GM12872 (cell line): ENCODE measurements around the gene DMD.

Experiments used
- TF ChIP-seq, protein P1 (sequence below): IDR thresholded peaks from 3 replicates; pipeline ENCODE4 v1.5.1; 2011; ENCODE audit warnings: low read depth, mild to moderate bottlenecking, low read length, moderate library complexity; ENCODE audit not compliant: insufficient read depth

Gene DMD

DNA sequence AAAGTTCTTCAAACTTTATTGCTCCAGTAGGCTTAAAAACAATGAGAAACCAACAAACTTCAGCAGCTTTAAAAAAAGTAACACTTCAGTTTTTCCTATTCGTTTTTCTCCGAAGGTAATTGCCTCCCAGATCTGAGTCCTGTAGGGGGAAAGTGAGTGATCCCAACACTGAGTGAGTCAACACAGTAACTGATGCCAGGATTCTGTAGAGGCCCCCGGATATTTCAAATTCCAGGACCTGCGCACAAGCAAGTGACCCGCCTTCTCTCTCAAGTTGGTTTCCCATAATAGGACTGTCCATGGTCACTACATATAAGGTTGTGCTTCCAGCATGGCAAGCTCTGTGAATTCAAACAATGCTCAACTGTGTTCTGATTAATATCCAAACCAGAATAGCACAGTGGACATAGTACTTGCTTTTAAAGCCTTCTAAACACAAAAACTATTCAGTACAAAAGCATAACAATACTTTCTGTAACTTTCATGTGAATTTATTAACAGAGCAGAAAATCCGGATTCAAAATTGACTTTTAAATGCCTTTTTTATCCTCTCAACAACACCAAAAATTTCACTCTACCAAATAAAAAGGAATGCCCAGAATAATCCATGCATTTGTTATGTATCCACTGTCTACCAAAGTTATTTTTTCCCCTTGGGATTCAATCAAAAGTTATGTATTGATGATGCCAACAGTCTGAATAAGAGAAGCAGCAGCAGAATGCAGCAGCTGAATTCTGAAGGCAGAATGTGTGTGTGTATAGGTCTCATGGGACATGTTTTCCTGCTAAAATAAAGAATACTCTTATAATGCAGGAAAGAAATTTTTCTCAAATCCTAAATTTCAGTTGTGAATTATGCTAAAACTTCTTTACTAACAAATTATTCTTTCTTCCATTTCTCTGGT, at the start of gene DMD:
Gene DMD (minus strand): TSS at position 194 of the 905 bp plus-strand sequence. CDS start 237 bp downstream, outside the sequence.
- TF ChIP-seq, protein P1, sequence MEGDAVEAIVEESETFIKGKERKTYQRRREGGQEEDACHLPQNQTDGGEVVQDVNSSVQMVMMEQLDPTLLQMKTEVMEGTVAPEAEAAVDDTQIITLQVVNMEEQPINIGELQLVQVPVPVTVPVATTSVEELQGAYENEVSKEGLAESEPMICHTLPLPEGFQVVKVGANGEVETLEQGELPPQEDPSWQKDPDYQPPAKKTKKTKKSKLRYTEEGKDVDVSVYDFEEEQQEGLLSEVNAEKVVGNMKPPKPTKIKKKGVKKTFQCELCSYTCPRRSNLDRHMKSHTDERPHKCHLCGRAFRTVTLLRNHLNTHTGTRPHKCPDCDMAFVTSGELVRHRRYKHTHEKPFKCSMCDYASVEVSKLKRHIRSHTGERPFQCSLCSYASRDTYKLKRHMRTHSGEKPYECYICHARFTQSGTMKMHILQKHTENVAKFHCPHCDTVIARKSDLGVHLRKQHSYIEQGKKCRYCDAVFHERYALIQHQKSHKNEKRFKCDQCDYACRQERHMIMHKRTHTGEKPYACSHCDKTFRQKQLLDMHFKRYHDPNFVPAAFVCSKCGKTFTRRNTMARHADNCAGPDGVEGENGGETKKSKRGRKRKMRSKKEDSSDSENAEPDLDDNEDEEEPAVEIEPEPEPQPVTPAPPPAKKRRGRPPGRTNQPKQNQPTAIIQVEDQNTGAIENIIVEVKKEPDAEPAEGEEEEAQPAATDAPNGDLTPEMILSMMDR, result no peak

DNA sequence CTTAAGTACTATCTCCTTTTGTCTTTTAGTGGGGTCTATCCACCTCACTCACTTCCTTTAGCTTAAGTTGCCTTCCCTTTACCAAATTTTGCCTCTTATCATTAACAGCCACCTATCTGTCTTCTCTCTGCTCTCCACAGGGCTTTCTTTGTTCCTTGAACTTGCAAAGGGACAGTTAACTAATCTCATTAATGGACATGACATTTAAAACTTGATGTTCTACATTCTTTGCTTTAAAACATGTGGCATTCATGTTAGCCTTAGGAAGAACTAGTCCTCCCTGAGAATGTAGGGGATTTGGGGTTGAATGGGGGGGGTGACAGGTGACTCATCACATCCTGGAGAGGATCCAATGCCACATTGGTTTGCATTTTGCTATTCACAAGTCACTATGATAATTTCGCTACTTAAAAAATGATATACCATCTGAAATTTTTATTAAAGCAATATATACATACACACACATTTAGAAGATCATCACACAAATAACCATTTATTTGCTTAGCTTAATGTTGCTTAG, 41.0 kb upstream of the DMD start:
- TF ChIP-seq, protein P1, result no peak

DNA sequence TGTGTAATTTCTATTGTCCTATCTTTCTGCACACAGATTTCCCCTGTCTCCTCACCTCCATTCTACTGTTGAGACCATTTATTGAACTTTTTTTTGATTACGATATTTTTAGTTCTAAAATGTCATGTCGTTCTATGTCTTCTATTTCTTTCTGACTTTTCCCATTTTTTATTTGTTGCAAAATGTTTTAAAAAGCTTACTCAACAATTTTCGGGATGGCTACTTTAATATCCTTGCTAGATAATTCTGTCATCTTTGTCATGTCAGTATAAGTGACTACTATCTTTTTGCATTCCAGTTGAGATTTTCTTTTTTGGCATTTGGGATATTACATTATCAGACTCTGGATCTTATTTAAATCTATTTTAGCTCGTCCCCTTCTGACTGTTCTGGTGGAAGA, 7.5 kb upstream of the DMD start:
- TF ChIP-seq, protein P1, result no peak

DNA sequence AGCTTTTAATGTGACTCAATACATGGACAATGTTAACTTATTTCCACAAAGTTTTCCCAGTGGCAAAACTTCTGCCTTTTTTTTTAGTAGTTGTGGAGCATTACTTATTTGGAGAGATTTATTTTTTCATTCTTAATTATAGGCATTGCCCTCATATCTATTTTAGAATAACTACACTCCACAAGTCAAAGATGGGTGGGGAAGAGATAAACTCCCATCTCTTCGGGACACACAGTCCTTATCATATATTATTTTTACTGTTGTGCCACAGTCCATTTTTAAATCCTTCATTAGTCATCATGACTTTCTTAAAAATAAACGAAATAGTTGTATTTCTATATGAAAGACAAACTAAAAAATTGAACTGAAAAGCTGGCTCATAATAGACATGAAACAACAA, 1.2 kb downstream of the DMD start:
- TF ChIP-seq, protein P1, result no peak

DNA sequence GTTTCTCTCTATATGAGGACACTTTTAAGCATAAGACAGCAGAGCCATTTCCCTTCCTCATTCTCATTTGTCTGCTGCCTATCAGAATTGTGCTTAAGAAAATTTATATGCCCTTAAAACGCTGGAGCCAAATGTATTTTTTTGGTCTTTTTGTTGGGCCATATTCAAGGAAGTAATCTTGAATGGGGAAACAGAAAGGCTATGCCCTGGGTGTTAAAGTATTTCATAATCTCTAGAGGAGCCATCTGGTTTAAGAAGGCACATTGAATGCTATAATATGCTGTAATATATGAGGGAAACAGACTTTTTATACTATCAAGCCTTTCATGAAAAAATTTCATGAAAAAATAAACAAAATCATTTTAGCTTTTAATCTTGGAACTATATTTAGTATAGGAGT, 4.3 kb downstream of the DMD start:
- TF ChIP-seq, protein P1, result no peak

DNA sequence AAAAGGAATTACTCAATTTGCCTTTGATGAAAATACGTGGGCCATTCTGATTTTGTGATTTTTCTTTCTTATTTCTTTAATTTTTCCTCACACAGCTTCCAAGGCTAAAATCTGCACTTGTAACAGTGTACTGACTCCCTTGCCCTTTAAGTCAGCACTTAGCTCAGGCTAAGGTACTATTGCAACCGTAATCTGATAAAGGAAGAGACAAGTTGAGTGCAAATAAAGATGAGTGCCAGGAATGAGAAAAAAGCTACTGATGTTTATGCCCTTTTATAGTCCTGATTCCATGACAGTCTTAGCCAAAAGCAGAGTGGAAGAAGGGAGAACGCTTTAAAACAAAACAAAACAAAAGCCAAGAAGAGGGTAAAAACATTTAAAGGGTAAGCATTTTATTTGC, 6.0 kb downstream of the DMD start:
- TF ChIP-seq, protein P1, result no peak

DNA sequence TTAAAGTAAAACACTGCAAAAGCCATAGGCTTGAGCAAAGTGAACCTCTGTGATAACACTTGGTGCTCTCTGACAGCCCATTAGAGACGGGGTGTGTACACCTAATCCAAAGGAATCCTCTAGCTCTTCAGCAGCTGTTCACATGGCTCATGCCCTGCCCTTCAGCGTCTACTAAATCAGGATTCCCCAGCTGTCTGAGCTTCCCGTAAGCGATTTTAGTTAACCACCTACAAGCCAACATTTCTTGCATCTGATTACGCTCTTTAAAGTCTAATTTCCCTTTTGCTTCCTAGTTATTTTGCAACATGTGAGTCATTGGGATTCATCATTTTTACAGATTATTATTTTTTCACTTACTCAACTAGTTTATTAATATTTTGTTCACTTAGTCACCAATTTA, 6.5 kb downstream of the DMD start:
- TF ChIP-seq, protein P1, result no peak
